GM13977 (cell line): ENCODE data around the gene PRELID2.
"Not testable (repeated sequence)": the region's sequence is repeated elsewhere in the genome, so short reads cannot be mapped to it uniquely, and the experiment has no call there.

ENCODE experiments used
- DNase-seq: peaks from one replicate; pipeline ENCODE4 v3.0.0; 2012; ENCODE audit warnings: low spot score
- in situ Hi-C: fragments of 300-500 bp; cut with MboI; formaldehyde crosslinking; loops from one replicate; pipeline ENCODE4 v1.12.0; 2022; ENCODE audit warnings: low sequenced_read_pairs, low pct_unique_long_range_greater_than_20kb, mixed read lengths, inconsistent platforms; ENCODE audit not compliant: unreplicated experiment
- TF ChIP-seq, protein P1 (sequence below): IDR thresholded peaks from 2 replicates; pipeline ENCODE4 v1.5.1; 2012; ENCODE audit warnings: mild to moderate bottlenecking, control low read depth; ENCODE audit not compliant: insufficient read depth; ENCODE audit errors: extremely low read depth, missing control alignments

PRELID2 gene

GRCh38 chr5:145834917-145835847, at the start of gene PRELID2:
Gene PRELID2, minus strand, starts transcription at chr5:145835342. Its CDS starts 91 bp downstream, at chr5:145835251.
- in situ Hi-C loops, result no loop called here
- TF ChIP-seq, protein P1, sequence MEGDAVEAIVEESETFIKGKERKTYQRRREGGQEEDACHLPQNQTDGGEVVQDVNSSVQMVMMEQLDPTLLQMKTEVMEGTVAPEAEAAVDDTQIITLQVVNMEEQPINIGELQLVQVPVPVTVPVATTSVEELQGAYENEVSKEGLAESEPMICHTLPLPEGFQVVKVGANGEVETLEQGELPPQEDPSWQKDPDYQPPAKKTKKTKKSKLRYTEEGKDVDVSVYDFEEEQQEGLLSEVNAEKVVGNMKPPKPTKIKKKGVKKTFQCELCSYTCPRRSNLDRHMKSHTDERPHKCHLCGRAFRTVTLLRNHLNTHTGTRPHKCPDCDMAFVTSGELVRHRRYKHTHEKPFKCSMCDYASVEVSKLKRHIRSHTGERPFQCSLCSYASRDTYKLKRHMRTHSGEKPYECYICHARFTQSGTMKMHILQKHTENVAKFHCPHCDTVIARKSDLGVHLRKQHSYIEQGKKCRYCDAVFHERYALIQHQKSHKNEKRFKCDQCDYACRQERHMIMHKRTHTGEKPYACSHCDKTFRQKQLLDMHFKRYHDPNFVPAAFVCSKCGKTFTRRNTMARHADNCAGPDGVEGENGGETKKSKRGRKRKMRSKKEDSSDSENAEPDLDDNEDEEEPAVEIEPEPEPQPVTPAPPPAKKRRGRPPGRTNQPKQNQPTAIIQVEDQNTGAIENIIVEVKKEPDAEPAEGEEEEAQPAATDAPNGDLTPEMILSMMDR, result no peak
- DNase-seq, result peak; percentile 40

- DNase-seq, result no peak
- in situ Hi-C loops, result no loop called here
- TF ChIP-seq, protein P1, result no peak
Observed at GRCh38 chr5:145874765-145875164, 39.6 kb upstream of the PRELID2 start.

DNA sequence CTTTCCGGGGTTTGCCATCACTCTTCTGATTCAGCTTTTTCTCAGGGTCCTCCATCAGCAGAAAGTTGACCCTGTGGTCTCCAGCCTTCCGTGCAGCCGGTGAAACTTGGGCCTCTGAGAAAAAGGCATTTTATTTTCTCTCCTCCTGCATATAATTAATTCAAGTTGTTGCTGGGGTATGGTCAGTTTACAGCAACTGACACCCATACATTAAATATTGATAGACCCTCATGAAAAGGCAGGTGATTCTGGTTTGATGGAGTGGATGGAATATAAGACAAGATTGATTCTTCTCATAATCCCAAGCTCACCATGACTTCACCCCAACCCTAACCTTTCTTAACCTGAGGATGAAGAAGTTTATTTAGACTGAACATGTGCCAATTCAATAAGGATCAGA, 37.8 kb upstream of the PRELID2 start, which contains the start of gene GRXCR2:
TSS of gene GRXCR2 (minus strand) at position 101 of the 400 bp plus-strand sequence. CDS start at position 55, 46 bp downstream.
- TF ChIP-seq, protein P1, result no peak
- DNase-seq, result no peak
- in situ Hi-C loops, result no loop called here

- TF ChIP-seq, protein P1, result no peak
- in situ Hi-C loops, result no loop called here
- no peak for DNase-seq
Observed at GRCh38 chr5:145872486-145872885, 37.3 kb upstream of the PRELID2 start.

- DNase-seq, result no peak
- TF ChIP-seq, protein P1, result no peak
- in situ Hi-C loops, result no loop called here
Observed at GRCh38 chr5:145869753-145870152, 34.6 kb upstream of the PRELID2 start.

GRCh38 chr5:145867806-145868205, 32.7 kb upstream of the PRELID2 start:
- in situ Hi-C loops, result no loop called here
- TF ChIP-seq, protein P1, result no peak
- DNase-seq, result no peak

- DNase-seq, in situ Hi-C loops: not testable (repeated sequence)
Observed at GRCh38 chr5:145864432-145864831, 29.3 kb upstream of the PRELID2 start.
